CD4-positive, CD25-positive, alpha-beta regulatory T cell (primary cell): ENCODE results near the gene TP53TG5. TPM values are rescaled to one million over a fixed set of nuclear protein-coding genes. Genes with fewer than 3 reads are reported as not detected.
A peak's percentile ranks its signal among the peaks of the same experiment; 100 is the strongest.

ENCODE experiments used
- ATAC-seq, 2 donors: fragments of 150-1000 bp; cut with Tn5 transposase; one replicate each; pipeline ENCODE4 v1.10.0; 2021; ENCODE audit warnings: low read depth in 2 of 2, moderate number of reproducible peaks in 2 of 2, moderate library complexity in 1 of 2
- DNase-seq, 3 donors: peaks; one replicate each; pipeline versions ENCODE4 v3.0.0 to v3.0.0-alpha.2; 2012 to 2022; ENCODE audit warnings: mixed read lengths in 1 of 3
- H3K27ac ChIP-seq: one replicate; pipeline ENCODE4 v1.7.0; 2013; ENCODE audit warnings: mild to moderate bottlenecking, low read length; ENCODE audit not compliant: insufficient read depth, poor library complexity, severe bottlenecking
- H3K27me3 ChIP-seq: one replicate; pipeline ENCODE4 v1.7.0; 2013; ENCODE audit warnings: low read length; ENCODE audit not compliant: control insufficient read depth, insufficient read depth
- H3K36me3 ChIP-seq: one replicate; pipeline ENCODE4 v1.7.0; 2013; ENCODE audit warnings: mild to moderate bottlenecking, low read length, moderate library complexity; ENCODE audit not compliant: control insufficient read depth, insufficient read depth
- H3K4me1 ChIP-seq: 2 replicates; pipeline ENCODE4 v1.7.0; 2013; ENCODE audit warnings: mild to moderate bottlenecking, low read length; ENCODE audit not compliant: insufficient read depth, control insufficient read depth, poor library complexity, severe bottlenecking
- H3K4me3 ChIP-seq: one replicate; pipeline ENCODE4 v1.7.0; 2013; ENCODE audit warnings: low read depth, mild to moderate bottlenecking, low read length, moderate library complexity
- H3K9me3 ChIP-seq, 2 experiments: 1 replicate in 1 of 2; 2 replicates in 1 of 2; pipeline ENCODE4 v1.7.0; 2013; ENCODE audit warnings: low read length in 2 of 2, mild to moderate bottlenecking in 1 of 2, moderate library complexity in 1 of 2; ENCODE audit not compliant: control insufficient read depth in 2 of 2
- H3K27ac Mint-ChIP-seq, 3 donors: one replicate each; pipeline ENCODE4 v1.8.0; 2020 to 2022; ENCODE audit warnings: mild to moderate bottlenecking in 3 of 3, mixed read lengths in 3 of 3, moderate library complexity in 2 of 3
- H3K27me3 Mint-ChIP-seq: one replicate; pipeline ENCODE4 v1.8.0; 2022; ENCODE audit warnings: mild to moderate bottlenecking, mixed read lengths
- H3K36me3 Mint-ChIP-seq: one replicate; pipeline ENCODE4 v1.8.0; 2020; ENCODE audit warnings: mixed read lengths
- H3K4me1 Mint-ChIP-seq, 4 donors: one replicate each; pipeline ENCODE4 v1.8.0; 2020 to 2022; ENCODE audit warnings: mixed read lengths in 4 of 4, mild to moderate bottlenecking in 1 of 4
- H3K4me3 Mint-ChIP-seq, 4 donors: one replicate each; pipeline ENCODE4 v1.8.0; 2020 to 2022; ENCODE audit warnings: mild to moderate bottlenecking in 4 of 4, mixed read lengths in 4 of 4, moderate library complexity in 3 of 4
- H3K9me3 Mint-ChIP-seq, 7 donors: one replicate each; pipeline ENCODE4 v1.8.0; 2020 to 2022; ENCODE audit warnings: mixed read lengths in 7 of 7, mild to moderate bottlenecking in 3 of 7, moderate library complexity in 2 of 7
- polyA plus RNA-seq, 4 donors: library from polyadenylated mRNA; unstranded; fragments of 300-500 nt; fragmentation: Illumina TruSeq; gene quantifications; one replicate each; pipeline ENCODE4 v1.2.3, GENCODE V29; 2021
- total RNA-seq: library from RNA; stranded (reverse); gene quantifications from one replicate; pipeline ENCODE4 v1.2.3, GENCODE V29; 2022

The TP53TG5 gene
- total and polyA plus RNA-seq, 5 donors from 2014 or later = 0.18 to 0.56 (median 0.23) TPM; not detected in 1

DNA sequence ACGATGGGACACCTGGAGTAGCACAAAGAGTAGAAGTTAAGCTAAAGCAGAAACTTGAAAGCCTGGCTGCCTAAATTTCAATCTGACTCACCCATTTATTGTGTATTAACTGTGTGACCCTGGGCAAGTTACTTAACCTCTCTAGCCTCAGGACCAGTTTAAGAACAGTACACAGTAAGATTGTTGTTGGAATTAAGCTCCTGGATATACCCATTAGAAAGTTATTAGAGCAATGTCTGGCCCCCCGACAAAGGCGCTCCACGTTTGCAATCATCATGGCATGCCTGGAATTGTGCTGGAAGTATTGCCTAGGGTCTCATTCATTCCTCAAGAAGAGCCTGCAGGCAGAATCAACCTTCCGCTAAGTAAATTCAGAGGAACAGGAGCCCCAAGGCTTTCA is 31.3 kb downstream of the TP53TG5 start:
- peak overlapping the region in 2 of 3 donors; percentile 23 to 60 for H3K27ac Mint-ChIP-seq
- Histone ChIP-seq H3K9me3 (no peaks in the 10 kb centered on the region), H3K36me3 (no peaks in the 10 kb centered on the region), H3K27me3 (no peaks in the 10 kb centered on the region), H3K27ac (no peak overlapping the region), H3K4me1 (peaks cover 45% of the 10 kb centered on the region), H3K4me3 (peak overlapping the region; percentile 9)
- peak overlapping the region; percentile 85 to 94 (median 90) for H3K4me3 Mint-ChIP-seq
- no peak for DNase-seq
- peaks cover 0 to 46% (median 23%) of the 10 kb centered on the region in 4 donors for H3K4me1 Mint-ChIP-seq
- no peaks in the 10 kb centered on the region for H3K36me3 Mint-ChIP-seq
- ATAC-seq = no peak
- H3K27me3 Mint-ChIP-seq = no peaks in the 10 kb centered on the region
- no peaks in the 10 kb centered on the region for H3K9me3 Mint-ChIP-seq

DNA sequence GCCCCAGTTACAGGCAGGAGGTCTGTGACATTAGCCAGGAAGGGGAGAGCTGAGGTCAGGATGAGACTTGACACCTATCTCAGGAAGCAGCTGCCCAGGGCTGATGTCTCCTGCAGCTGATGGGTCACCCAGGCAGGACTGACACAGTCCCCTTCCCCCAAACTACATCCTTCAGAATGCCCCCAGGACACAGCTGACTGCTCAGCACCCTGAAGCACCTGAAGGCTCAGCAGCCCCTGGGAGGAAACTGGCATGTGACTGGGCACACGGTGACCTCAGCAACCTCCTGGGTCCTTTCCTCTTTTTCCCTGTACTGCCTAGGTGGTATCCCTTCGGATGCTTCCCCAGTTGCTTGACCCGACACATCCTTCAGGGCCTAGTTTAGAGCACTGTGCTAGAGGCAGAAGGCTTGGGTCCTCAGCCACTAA is 31.8 kb downstream of the TP53TG5 start:
- Mint-ChIP-seq H3K36me3 (no peaks in the 10 kb centered on the region), H3K9me3 (no peaks in the 10 kb centered on the region), H3K27ac (peak overlapping the region in 1 of 3 donors; percentile 60), H3K4me3 (peak overlapping the region in 3 of 4 donors; percentile 85 to 94 (median 93)), H3K4me1 (peaks cover 0 to 47% (median 23%) of the 10 kb centered on the region in 4 donors), H3K27me3 (no peaks in the 10 kb centered on the region)
- ATAC-seq (no peak), DNase-seq (no peak)
- Histone ChIP-seq H3K4me3 (peak overlapping the region; percentile 9), H3K36me3 (no peaks in the 10 kb centered on the region), H3K27me3 (no peaks in the 10 kb centered on the region), H3K27ac (no peak overlapping the region), H3K9me3 (no peaks in the 10 kb centered on the region), H3K4me1 (peaks cover 45% of the 10 kb centered on the region)

DNA sequence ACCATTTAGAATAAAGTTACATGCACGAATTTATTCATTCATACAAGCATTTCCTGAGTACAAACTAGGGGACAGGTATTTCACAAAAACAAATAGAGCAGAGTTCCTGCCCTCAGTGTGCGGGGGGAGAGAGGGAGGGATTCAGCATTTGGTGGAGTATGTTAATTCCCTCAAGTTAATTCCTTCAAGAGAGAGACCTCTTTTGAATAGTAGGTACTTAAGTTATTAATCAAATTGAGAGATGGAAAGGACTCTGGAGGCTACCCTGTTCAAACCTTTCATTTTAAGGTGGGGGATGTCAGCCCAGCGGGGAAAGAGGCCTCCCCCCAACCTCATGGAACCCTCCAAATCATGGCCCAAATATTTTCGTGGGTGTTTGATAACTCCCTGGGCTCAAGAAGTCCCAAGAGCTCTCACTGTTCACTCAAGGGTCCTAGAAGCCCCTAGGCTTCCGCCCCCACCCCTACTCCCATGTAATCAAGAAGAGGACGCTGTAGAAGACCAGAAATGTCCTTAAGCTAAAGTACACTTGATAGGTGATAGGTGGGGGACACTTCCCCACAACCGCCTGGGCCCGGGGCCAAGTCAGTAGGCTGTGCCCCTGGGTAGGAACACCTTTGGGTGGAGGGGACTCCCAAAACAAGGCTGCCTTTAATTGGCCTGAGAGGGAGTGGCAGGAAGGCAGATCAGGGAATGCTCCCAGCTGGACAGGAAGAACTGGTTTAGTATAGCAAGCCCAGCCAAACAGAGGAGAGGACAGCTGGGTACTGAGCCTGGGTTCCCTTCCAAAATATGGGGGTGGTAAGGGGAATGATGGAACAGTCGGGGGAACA is 32.8 kb downstream of the TP53TG5 start:
- peaks cover 45% of the 10 kb centered on the region for H3K4me1 ChIP-seq
- no peaks in the 10 kb centered on the region for H3K36me3 Mint-ChIP-seq
- H3K36me3 ChIP-seq = no peaks in the 10 kb centered on the region
- no peaks in the 10 kb centered on the region for H3K9me3 Mint-ChIP-seq
- H3K4me3 ChIP-seq = no peak overlapping the region
- peak overlapping the region in 2 of 3 donors; percentile 49 to 66 for H3K27ac Mint-ChIP-seq
- no peaks in the 10 kb centered on the region for H3K9me3 ChIP-seq
- H3K27me3 Mint-ChIP-seq = no peaks in the 10 kb centered on the region
- no peaks in the 10 kb centered on the region for H3K27me3 ChIP-seq
- peaks cover 0 to 47% (median 23%) of the 10 kb centered on the region in 4 donors for H3K4me1 Mint-ChIP-seq
- ATAC-seq (no peak), DNase-seq (no peak)
- peak overlapping the region; percentile 1 to 63 (median 16) for H3K4me3 Mint-ChIP-seq
- no peak overlapping the region for H3K27ac ChIP-seq

DNA sequence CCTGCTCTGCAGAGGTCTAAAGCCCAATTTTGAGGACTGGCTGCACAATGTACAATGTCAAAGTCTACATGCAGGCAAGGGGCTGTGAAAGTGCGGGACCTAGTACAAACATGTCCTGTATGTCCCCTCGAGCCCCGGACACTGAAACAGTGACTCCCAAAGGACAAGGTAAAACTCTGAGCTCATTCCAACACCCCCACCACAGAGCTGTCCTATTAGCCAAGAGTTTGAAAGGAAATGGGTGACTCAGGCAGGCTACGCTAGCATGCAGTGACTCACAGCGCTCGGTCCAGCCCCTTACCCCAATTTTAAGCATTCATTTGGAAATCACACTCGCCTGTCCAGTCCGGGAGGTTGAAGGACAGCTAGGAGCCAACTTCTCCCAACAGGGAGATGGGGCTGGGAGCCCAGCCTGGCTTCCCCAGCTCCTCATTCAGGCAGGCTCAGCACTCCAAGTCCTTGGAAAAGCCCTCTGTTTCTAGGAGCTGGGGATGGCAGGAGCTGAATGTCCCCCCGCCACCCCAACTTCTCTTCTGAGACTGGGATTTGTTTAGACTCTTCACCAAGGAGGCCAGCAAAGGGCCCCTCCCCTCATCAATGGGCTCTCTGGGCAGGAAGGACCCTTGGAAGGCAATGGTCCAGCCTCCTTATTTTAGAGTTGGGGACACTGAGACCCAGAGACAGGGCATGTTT is 33.8 kb downstream of the TP53TG5 start:
- DNase-seq (no peak), ATAC-seq (no peak)
- peaks cover 0 to 47% (median 21%) of the 10 kb centered on the region in 4 donors for H3K4me1 Mint-ChIP-seq
- Histone ChIP-seq H3K9me3 (no peaks in the 10 kb centered on the region), H3K4me1 (peaks cover 45% of the 10 kb centered on the region), H3K27ac (no peak overlapping the region), H3K4me3 (no peak overlapping the region), H3K27me3 (no peaks in the 10 kb centered on the region), H3K36me3 (no peaks in the 10 kb centered on the region)
- H3K27ac Mint-ChIP-seq = peak overlapping the region in 1 of 3 donors; percentile 71
- H3K27me3 Mint-ChIP-seq = no peaks in the 10 kb centered on the region
- H3K36me3 Mint-ChIP-seq = no peaks in the 10 kb centered on the region
- H3K9me3 Mint-ChIP-seq = no peaks in the 10 kb centered on the region
- peak overlapping the region in 2 of 4 donors; percentile 27 to 80 for H3K4me3 Mint-ChIP-seq

DNA sequence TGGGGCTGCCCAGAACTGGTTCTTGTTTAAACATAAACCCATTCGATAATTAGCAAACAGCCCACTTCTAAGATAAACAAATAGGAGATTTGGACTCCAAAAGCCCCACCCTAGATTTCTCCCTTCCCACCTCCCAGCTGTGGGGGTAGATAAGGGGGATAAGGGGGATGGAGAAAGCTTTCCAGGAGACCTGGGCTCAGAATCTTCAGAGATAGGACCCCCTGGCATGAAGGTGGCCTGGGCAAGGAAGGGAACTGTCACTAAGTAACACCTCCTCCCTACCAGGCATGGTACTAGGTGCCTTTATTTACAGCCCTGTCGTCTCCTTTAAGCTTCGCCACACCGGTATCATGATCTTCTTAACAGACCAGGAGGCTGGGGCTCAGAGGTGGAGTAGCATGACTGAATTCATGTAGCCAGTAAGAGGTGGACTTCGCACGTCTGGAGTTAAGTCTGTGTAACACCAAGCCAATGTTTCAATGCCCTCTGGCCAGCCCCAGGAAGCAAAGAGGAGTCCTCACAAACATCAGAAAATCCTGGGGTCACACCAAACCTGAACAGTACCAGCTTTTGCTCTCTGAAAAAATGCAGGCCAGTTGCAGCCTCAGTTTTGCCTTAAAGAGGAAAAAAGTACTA is 34.5 kb downstream of the TP53TG5 start:
- Histone ChIP-seq H3K4me1 (peaks cover 45% of the 10 kb centered on the region), H3K27ac (no peak overlapping the region), H3K9me3 (no peaks in the 10 kb centered on the region), H3K36me3 (no peaks in the 10 kb centered on the region), H3K4me3 (no peak overlapping the region), H3K27me3 (no peaks in the 10 kb centered on the region)
- H3K4me3 Mint-ChIP-seq = peak overlapping the region in 2 of 4 donors; percentile 27 to 80
- ATAC-seq = no peak
- H3K36me3 Mint-ChIP-seq = no peaks in the 10 kb centered on the region
- no peaks in the 10 kb centered on the region for H3K27me3 Mint-ChIP-seq
- peak overlapping the region in 1 of 3 donors; percentile 71 for H3K27ac Mint-ChIP-seq
- peaks cover 0 to 47% (median 21%) of the 10 kb centered on the region in 4 donors for H3K4me1 Mint-ChIP-seq
- no peak for DNase-seq
- no peaks in the 10 kb centered on the region for H3K9me3 Mint-ChIP-seq

DNA sequence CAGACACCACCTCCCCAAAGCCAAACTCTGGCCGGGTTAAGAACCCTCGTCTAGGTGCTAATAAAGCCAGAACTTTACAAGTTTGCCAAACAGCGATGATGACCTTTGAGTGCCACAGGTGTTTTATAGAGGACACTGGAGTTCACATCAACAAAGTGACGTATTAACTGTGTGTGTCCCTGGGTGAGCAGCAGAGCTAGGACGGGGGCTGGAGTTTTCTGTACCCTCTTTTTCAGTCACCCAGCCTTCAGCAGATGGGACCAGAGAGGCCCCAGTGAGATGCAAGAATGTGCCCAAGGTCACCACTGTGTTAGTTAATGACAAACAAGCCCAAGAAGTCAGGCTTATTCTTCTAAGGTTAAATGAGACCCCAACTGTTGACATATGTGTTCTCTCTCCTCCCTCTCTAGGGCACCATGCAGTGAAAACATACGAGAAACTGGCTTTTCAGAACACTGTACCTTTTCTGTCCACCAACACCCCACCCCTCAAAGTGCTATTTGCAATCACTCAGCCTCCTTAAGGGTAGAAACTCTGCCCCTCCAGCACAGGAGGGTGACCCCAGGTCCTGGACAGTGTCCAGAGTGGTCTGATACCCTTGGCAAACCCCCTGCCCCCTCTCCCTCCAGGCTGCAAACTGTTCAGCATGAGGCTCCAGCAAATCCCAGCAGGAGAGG is 35.1 kb downstream of the TP53TG5 start:
- Mint-ChIP-seq H3K27me3 (no peaks in the 10 kb centered on the region), H3K9me3 (no peaks in the 10 kb centered on the region), H3K27ac (peak overlapping the region in 2 of 3 donors; percentile 48 to 55), H3K4me1 (peaks cover 0 to 45% (median 21%) of the 10 kb centered on the region in 4 donors), H3K36me3 (no peaks in the 10 kb centered on the region), H3K4me3 (peak overlapping the region in 2 of 4 donors; percentile 16 to 42)
- H3K4me1 ChIP-seq = peaks cover 42% of the 10 kb centered on the region
- no peaks in the 10 kb centered on the region for H3K36me3 ChIP-seq
- H3K27ac ChIP-seq = no peak overlapping the region
- no peaks in the 10 kb centered on the region for H3K9me3 ChIP-seq
- H3K27me3 ChIP-seq = no peaks in the 10 kb centered on the region
- ATAC-seq (no peak), DNase-seq (no peak)
- H3K4me3 ChIP-seq = no peak overlapping the region
